Left lung (tissue), 10 donors: ENCODE data around the gene CEP70. TPM values are rescaled to one million over a fixed set of nuclear protein-coding genes. Genes with fewer than 3 reads are reported as not detected.
A peak's percentile ranks its signal among the peaks of the same experiment; 100 is the strongest.

ENCODE experiments used
- ATAC-seq: fragments of 200-7000 bp; cut with Tn5 transposase; one replicate; pipeline ENCODE4 v1.9.1; 2020; ENCODE audit warnings: moderate library complexity
- DNase-seq, 4 donors: peaks; one replicate each; pipeline ENCODE4 v3.0.0-alpha.2; 2013 to 2020
- H3K27ac ChIP-seq, 2 donors: fragments of 200-600 bp; sonication (generic) in 1 of 2; one replicate each; pipeline versions ENCODE4 v1.5.0 to v1.8.0; 2020 to 2021
- H3K27me3 ChIP-seq, 2 donors: fragments of 200-600 bp; sonication (generic) in 1 of 2; one replicate each; pipeline versions ENCODE4 v1.5.0 to v1.8.0; 2020 to 2021
- H3K36me3 ChIP-seq, 2 donors: fragments of 200-600 bp; sonication (generic) in 1 of 2; one replicate each; pipeline versions ENCODE4 v1.5.0 to v1.8.0; 2020 to 2021
- H3K4me1 ChIP-seq, 2 donors: fragments of 200-600 bp; one replicate each; pipeline ENCODE4 v1.8.0; 2021
- H3K4me3 ChIP-seq, 2 donors: fragments of 200-600 bp; sonication (generic) in 1 of 2; one replicate each; pipeline versions ENCODE4 v1.5.0 to v1.8.0; 2020 to 2021; ENCODE audit warnings: mild to moderate bottlenecking in 1 of 2
- H3K9me3 ChIP-seq, 2 donors: fragments of 200-600 bp; sonication (generic) in 1 of 2; one replicate each; pipeline versions ENCODE4 v1.5.0 to v1.8.0; 2020 to 2021
- intact Hi-C, 2 donors: fragments of 100-400 bp; cut with DNase I; formaldehyde crosslinking; loops; one replicate each; pipeline versions ENCODE4 v1.11.2 to v1.14.2; 2022
- polyA plus RNA-seq, 6 donors: library from polyadenylated mRNA; unstranded; fragments of 120-200 nt; gene quantifications; one replicate each; pipeline ENCODE4 v1.2.1, GENCODE V29; 2013; ENCODE audit not compliant: insufficient read length in 6 of 6
- total RNA-seq, 2 donors: library from RNA; stranded (reverse); fragmentation: NEBNext Ultra II Directional; extraction: Animal tissue kit (Norgen Biotek cat#: 25700); gene quantifications; one replicate each; pipeline ENCODE4 v1.2.1, GENCODE V29; 2021
- TF ChIP-seq, protein P1 (sequence below), 2 donors: fragments of 200-600 bp; sonication (generic) in 1 of 2; IDR thresholded peaks; one replicate each; pipeline versions ENCODE4 v1.5.0 to v1.8.0; 2021; ENCODE audit warnings: antibody characterized with exemption in 2 of 2
- donor health status: DM: no; HTN: yes; CAD: no.
- donor health status: DM: no; HTN: no; CAD: no.

The CEP70 gene
- total and polyA plus RNA-seq, 8 donors = 31.2 to 65.4 (median 55.4) TPM

DNA sequence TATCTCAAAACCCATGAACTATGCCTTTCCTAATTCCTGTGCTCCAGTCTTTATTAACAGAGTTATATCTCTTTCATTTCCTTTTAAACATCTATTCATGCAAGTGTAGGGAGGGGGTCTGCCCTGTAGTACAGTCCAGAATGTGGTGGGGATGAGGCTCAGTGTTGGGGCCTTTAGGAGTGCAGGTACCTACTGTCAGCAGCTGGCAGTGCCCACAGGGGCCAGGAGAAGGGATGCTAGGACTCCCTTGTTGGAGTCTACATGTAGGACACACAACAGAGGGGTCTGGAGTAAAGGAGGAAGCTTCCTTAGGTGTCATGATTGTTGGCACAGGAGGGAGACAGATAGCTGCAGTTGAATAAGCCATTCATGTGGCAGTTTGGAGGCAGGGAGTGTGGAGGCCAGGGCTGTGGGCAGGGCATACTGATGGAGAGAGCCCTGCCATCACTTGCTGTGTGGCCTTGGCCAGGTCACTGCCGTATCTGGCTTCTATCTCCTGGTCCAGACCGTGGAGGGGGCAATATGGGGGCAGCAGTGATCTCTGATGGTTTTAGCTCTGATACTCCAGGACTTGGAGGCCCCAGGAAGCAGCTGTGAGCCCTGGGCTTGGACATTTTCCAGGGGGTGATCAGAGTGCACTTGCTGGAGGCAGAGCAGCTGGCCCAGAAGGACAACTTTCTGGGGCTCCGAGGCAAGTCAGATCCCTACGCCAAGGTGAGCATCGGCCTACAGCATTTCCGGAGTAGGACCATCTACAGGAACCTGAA is 130.2 kb downstream of the CEP70 start:
- intact Hi-C loops = no loop called here
- H3K36me3 ChIP-seq = peaks cover 0 to 4% of the 10 kb centered on the region in 2 donors

DNA sequence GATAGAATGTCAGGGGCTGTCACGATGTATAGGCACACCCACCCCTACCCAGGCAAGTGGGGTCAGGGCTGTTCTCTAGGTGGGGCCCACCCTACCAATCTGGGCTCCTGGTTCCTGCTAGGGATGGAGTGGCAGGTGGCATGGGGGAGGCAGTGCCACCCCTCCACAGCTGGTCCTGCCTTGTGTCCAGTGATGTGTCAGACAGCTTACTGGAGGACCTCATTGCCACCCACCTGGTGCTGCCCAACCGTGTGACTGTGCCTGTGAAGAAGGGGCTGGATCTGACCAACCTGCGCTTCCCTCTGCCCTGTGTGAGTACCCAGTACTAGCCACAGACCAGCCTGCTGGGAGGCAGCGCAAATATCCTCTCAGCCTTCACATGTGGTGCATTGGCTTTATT is 132.2 kb downstream of the CEP70 start:
- no peak for ATAC-seq

More for the DNA sequence above, 130.2 kb downstream of the CEP70 start:
- Histone ChIP-seq H3K27ac (no peak overlapping the region), H3K4me1 (no peaks in the 10 kb centered on the region), H3K9me3 (no peaks in the 10 kb centered on the region), H3K4me3 (no peak overlapping the region), H3K27me3 (no peaks in the 10 kb centered on the region)
- TF ChIP-seq, protein P1, sequence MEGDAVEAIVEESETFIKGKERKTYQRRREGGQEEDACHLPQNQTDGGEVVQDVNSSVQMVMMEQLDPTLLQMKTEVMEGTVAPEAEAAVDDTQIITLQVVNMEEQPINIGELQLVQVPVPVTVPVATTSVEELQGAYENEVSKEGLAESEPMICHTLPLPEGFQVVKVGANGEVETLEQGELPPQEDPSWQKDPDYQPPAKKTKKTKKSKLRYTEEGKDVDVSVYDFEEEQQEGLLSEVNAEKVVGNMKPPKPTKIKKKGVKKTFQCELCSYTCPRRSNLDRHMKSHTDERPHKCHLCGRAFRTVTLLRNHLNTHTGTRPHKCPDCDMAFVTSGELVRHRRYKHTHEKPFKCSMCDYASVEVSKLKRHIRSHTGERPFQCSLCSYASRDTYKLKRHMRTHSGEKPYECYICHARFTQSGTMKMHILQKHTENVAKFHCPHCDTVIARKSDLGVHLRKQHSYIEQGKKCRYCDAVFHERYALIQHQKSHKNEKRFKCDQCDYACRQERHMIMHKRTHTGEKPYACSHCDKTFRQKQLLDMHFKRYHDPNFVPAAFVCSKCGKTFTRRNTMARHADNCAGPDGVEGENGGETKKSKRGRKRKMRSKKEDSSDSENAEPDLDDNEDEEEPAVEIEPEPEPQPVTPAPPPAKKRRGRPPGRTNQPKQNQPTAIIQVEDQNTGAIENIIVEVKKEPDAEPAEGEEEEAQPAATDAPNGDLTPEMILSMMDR (IDR thresholded peaks at IDR 0.05) = no peak
- DNase-seq (no peak), ATAC-seq (no peak)

DNA sequence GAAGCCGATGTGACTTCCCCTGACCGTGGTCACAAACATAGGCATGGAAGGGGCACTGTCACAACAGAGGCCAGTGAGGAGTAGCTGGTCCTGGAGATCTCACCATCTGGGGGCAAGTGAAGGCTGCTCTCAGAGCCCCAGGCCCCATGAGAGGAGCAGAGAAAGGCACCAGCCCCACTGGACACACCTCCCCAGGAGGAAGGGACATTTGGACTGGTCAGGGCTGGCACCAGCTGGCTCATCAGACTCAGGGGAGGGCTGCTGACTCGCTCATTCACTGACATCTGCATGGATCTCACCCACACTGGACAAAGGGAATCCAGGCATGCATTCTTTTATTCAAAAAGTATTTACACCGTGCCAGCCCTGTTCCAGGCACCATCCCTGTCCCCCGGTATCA is 132.8 kb downstream of the CEP70 start:
- peak; percentile 10 for ATAC-seq
- intact Hi-C loops = no loop called here
- Histone ChIP-seq H3K27me3 (no peaks in the 10 kb centered on the region), H3K27ac (no peak overlapping the region), H3K4me3 (no peak overlapping the region), H3K9me3 (no peaks in the 10 kb centered on the region), H3K4me1 (no peaks in the 10 kb centered on the region), H3K36me3 (peaks cover 0 to 4% of the 10 kb centered on the region in 2 donors)
- TF ChIP-seq, protein P1 (IDR thresholded peaks at IDR 0.05) = no peak
- DNase-seq = no peak

More for the DNA sequence above, 132.2 kb downstream of the CEP70 start:
- intact Hi-C loops = no loop called here
- no peak for DNase-seq
- no peaks in the 10 kb centered on the region for H3K9me3 ChIP-seq
- TF ChIP-seq, protein P1 (IDR thresholded peaks at IDR 0.05) = no peak
- peaks cover 0 to 4% of the 10 kb centered on the region in 2 donors for H3K36me3 ChIP-seq
- H3K4me1 ChIP-seq = no peaks in the 10 kb centered on the region
- H3K27ac ChIP-seq = no peak overlapping the region
- no peak overlapping the region for H3K4me3 ChIP-seq
- no peaks in the 10 kb centered on the region for H3K27me3 ChIP-seq

DNA sequence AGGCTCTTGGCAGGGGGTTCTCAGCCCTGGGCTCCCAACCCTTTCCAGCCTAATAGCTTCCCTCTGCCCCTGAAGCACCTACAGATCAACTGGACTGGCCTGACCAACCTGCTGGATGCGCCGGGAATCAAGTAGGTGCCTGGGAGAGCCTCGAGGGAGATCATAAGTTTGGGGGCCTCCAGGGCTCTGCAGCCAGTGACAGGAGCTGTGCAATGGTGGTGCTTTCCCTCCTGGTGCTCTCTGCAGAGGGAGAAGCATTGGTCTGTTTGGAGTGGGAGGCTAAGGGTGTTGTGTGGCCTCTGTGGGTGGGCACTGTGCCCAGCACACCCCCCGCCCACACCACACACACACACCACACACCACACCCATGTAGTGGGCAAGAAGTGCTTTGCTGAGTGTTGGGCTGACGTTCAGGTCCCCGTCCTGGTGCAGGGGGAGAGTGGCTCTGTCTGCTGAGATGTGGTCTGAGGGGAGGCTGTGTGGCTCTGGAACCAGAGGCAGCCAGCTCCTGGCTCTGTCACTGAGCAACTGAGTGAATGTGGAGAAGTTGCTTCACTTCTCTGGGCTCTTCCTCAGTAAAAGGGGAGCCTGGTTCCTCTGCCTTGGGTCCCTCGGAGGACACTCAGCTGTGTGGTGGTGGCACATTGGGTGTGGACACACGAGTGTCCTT is 133.4 kb downstream of the CEP70 start:
- H3K4me1 ChIP-seq = no peaks in the 10 kb centered on the region
- peaks cover 0 to 4% of the 10 kb centered on the region in 2 donors for H3K36me3 ChIP-seq
- TF ChIP-seq, protein P1 (IDR thresholded peaks at IDR 0.05) = no peak
- no peak overlapping the region for H3K27ac ChIP-seq
- no peak for DNase-seq
- ATAC-seq = peak; percentile 39
- no peaks in the 10 kb centered on the region for H3K9me3 ChIP-seq
- intact Hi-C loops = no loop called here
- H3K4me3 ChIP-seq = no peak overlapping the region
- H3K27me3 ChIP-seq = no peaks in the 10 kb centered on the region
